WI38 (cell line): ENCODE measurements around the gene POLD3.
A peak's percentile ranks its signal among the peaks of the same experiment; 100 is the strongest.

Experiments used
- H3K4me3 ChIP-seq: 2 replicates; pipeline ENCODE4 v1.5.1; 2011; ENCODE audit warnings: low read depth, mild to moderate bottlenecking, control low read depth, low read length
- CTCF ChIP-seq: IDR thresholded peaks from 2 replicates; pipeline ENCODE4 v1.5.1; 2012; ENCODE audit warnings: low read depth, mild to moderate bottlenecking, control low read depth, low read length

The POLD3 gene

GRCh38 chr11:74605403-74605802 lies 13.0 kb downstream of the POLD3 start:
- H3K4me3 ChIP-seq = no peak overlapping the region

GRCh38 chr11:74608431-74608830 lies 16.0 kb downstream of the POLD3 start:
- no peak for TF ChIP-seq CTCF
- no peak overlapping the region for H3K4me3 ChIP-seq

More at GRCh38 chr11:74605403-74605802, 13.0 kb downstream of the POLD3 start:
- no peak for TF ChIP-seq CTCF

- H3K4me3 ChIP-seq = no peak overlapping the region
- TF ChIP-seq CTCF = peak; percentile 18; the same call in 1 of the 2 replicates
These were observed 19.0 kb downstream of the POLD3 start for GRCh38 chr11:74611369-74611861.

- no peak for TF ChIP-seq CTCF
- H3K4me3 ChIP-seq = no peak overlapping the region
These were observed 20.5 kb downstream of the POLD3 start for GRCh38 chr11:74612877-74613276.

GRCh38 chr11:74615311-74615710 lies 22.9 kb downstream of the POLD3 start:
- TF ChIP-seq CTCF = no peak
- no peak overlapping the region for H3K4me3 ChIP-seq

- H3K4me3 ChIP-seq = no peak overlapping the region
- no peak for TF ChIP-seq CTCF
These were observed 23.6 kb downstream of the POLD3 start for GRCh38 chr11:74615988-74616387.

GRCh38 chr11:74620531-74620930 lies 28.1 kb downstream of the POLD3 start:
- H3K4me3 ChIP-seq = no peak overlapping the region
- no peak for TF ChIP-seq CTCF
